ENCODE results near the gene PARD3B. TPM values are rescaled to one million over a fixed set of nuclear protein-coding genes. Genes with fewer than 3 reads are reported as not detected.

PARD3B gene
- total RNA-seq, 2 donors from 2014 or later, result 15.0 to 17.8 TPM

- H3K9me3 ChIP-seq, result no peaks in the 10 kb centered on the region
- H3K4me3 ChIP-seq, result no peak overlapping the region
- DNase-seq (no peak), ATAC-seq (no peak)
- H3K4me1 ChIP-seq, result peaks cover 3% of the 10 kb centered on the region
- TF ChIP-seq CTCF (IDR thresholded peaks at IDR 0.05) (no peak), POLR2A (IDR thresholded peaks at IDR 0.05) (no peak)
- intact Hi-C loops (cut with DNase I), result no loop called here
- 67 to 76% methylated on average over 1 of the region's 1 CpG for WGBS, 2 donors
- H3K36me3 ChIP-seq (replicated peaks in 1 of 2; ENCODE audit: insufficient read depth in 1 of 2, low read depth in 2 of 2), result no peaks in the 10 kb centered on the region
- no peak overlapping the region for H3K27ac ChIP-seq
- H3K27me3 ChIP-seq, result no peaks in the 10 kb centered on the region
Observed at GRCh38 chr2:204795156-204795555, 249.9 kb downstream of the PARD3B start.

GRCh38 chr2:204796581-204796980, 251.3 kb downstream of the PARD3B start:
- H3K36me3 ChIP-seq (replicated peaks in 1 of 2; ENCODE audit: insufficient read depth in 1 of 2, low read depth in 2 of 2), result no peaks in the 10 kb centered on the region
- ATAC-seq, result no peak
- no peak for DNase-seq
- intact Hi-C loops (cut with DNase I), result no loop called here
- no peak overlapping the region for H3K27ac ChIP-seq
- H3K4me3 ChIP-seq, result no peak overlapping the region
- no peaks in the 10 kb centered on the region for H3K4me1 ChIP-seq
- TF ChIP-seq CTCF (IDR thresholded peaks at IDR 0.05) (no peak), POLR2A (IDR thresholded peaks at IDR 0.05) (no peak)
- no peaks in the 10 kb centered on the region for H3K27me3 ChIP-seq
- no peaks in the 10 kb centered on the region for H3K9me3 ChIP-seq
- WGBS, 2 donors, result 90 to 95% methylated on average over 4 of the region's 4 CpGs

- Histone ChIP-seq H3K27me3 (no peaks in the 10 kb centered on the region), H3K9me3 (no peaks in the 10 kb centered on the region), H3K36me3 (replicated peaks in 1 of 2; ENCODE audit: insufficient read depth in 1 of 2, low read depth in 2 of 2) (no peaks in the 10 kb centered on the region), H3K27ac (no peak overlapping the region), H3K4me3 (no peak overlapping the region), H3K4me1 (no peaks in the 10 kb centered on the region)
- intact Hi-C loops (cut with DNase I), result no loop called here
- ATAC-seq (no peak), DNase-seq (no peak)
- 74 to 75% methylated on average over 2 of the region's 2 CpGs for WGBS, 2 donors
- TF ChIP-seq POLR2A (IDR thresholded peaks at IDR 0.05), result no peak
- no peak for TF ChIP-seq CTCF (IDR thresholded peaks at IDR 0.05)
Observed at GRCh38 chr2:204799791-204800190, 254.5 kb downstream of the PARD3B start.

- ATAC-seq (no peak), DNase-seq (no peak)
- H3K27me3 ChIP-seq, result no peaks in the 10 kb centered on the region
- H3K9me3 ChIP-seq, result no peaks in the 10 kb centered on the region
- intact Hi-C loops (cut with DNase I), result no loop called here
- TF ChIP-seq POLR2A (IDR thresholded peaks at IDR 0.05) (no peak), CTCF (IDR thresholded peaks at IDR 0.05) (no peak)
- no peaks in the 10 kb centered on the region for H3K36me3 ChIP-seq (replicated peaks in 1 of 2; ENCODE audit: insufficient read depth in 1 of 2, low read depth in 2 of 2)
- no peaks in the 10 kb centered on the region for H3K4me1 ChIP-seq
- no peak overlapping the region for H3K27ac ChIP-seq
- no peak overlapping the region for H3K4me3 ChIP-seq
Observed at GRCh38 chr2:204808494-204808893, 263.2 kb downstream of the PARD3B start.

GRCh38 chr2:204824751-204825453, 279.6 kb downstream of the PARD3B start:
- 89 to 93% methylated on average over 5 of the region's 5 CpGs for WGBS, 2 donors
- no peak overlapping the region for H3K27ac ChIP-seq
- H3K9me3 ChIP-seq, result no peaks in the 10 kb centered on the region
- no peak overlapping the region for H3K4me3 ChIP-seq
- no peaks in the 10 kb centered on the region for H3K4me1 ChIP-seq
- DNase-seq, result no peak
- no peak for ATAC-seq
- H3K36me3 ChIP-seq (replicated peaks in 1 of 2; ENCODE audit: insufficient read depth in 1 of 2, low read depth in 2 of 2), result no peaks in the 10 kb centered on the region
- intact Hi-C loops (cut with DNase I), result no loop called here
- H3K27me3 ChIP-seq, result no peaks in the 10 kb centered on the region
- TF ChIP-seq POLR2A (IDR thresholded peaks at IDR 0.05) (no peak), CTCF (IDR thresholded peaks at IDR 0.05) (no peak)
